A673 (cell line): ENCODE results near the gene OR13C4. TPM values are rescaled to one million over a fixed set of nuclear protein-coding genes. Genes with fewer than 3 reads are reported as not detected.
"Not testable (repeated sequence)": the region's sequence is repeated elsewhere in the genome, so short reads cannot be mapped to it uniquely, and the experiment has no call there.

Experiments
- BruUV-seq: library from RNA; stranded (reverse); fragments of 400-500 nt; replicated peaks from 2 replicates; lab custom pipeline; 2021; lab: Mats Ljungman, UMichigan
- CTCF ChIA-PET: fragments of 300-600 bp; sonication (Branson Sonifier 250); formaldehyde crosslinking; loops from one replicate; lab custom pipeline; 2022; ENCODE audit warnings: antibody characterized with exemption; lab: Charles Lee
- POLR2A ChIA-PET: fragments of 300-600 bp; sonication (Branson Sonifier 250); formaldehyde crosslinking; loops from one replicate; lab custom pipeline; 2022; ENCODE audit warnings: antibody characterized with exemption; ENCODE audit not compliant: low non-redundant PET; lab: Charles Lee
- DNase-seq: peaks from one replicate; pipeline ENCODE4 v3.0.0-alpha.2; 2015; ENCODE audit warnings: low spot score
- H3K27ac ChIP-seq: fragments of 200-600 bp; sonication (generic); 2 replicates; pipeline ENCODE4 v1.5.1; 2016; ENCODE audit warnings: mixed run types, low read depth, mild to moderate bottlenecking, mixed read lengths, antibody characterized with exemption, low read length; ENCODE audit not compliant: poor library complexity, severe bottlenecking
- H3K27me3 ChIP-seq: fragments of 200-600 bp; sonication (generic); replicated peaks from 2 replicates; pipeline ENCODE4 v1.6.1; 2017; ENCODE audit warnings: mixed run types, low read depth, mild to moderate bottlenecking, mixed read lengths, antibody characterized with exemption, low read length; ENCODE audit not compliant: insufficient read depth, poor library complexity
- H3K36me3 ChIP-seq: fragments of 200-600 bp; sonication (generic); 2 replicates; pipeline ENCODE4 v1.6.1; 2016; ENCODE audit warnings: mixed run types, mild to moderate bottlenecking, mixed read lengths, antibody characterized with exemption, low read length; ENCODE audit not compliant: insufficient read depth, poor library complexity, severe bottlenecking
- H3K4me1 ChIP-seq: fragments of 200-600 bp; sonication (generic); 2 replicates; pipeline ENCODE4 v1.6.1; 2017; ENCODE audit warnings: mixed run types, mild to moderate bottlenecking, mixed read lengths, antibody characterized with exemption, low read length; ENCODE audit not compliant: insufficient read depth, poor library complexity, severe bottlenecking
- H3K4me3 ChIP-seq: fragments of 200-600 bp; sonication (generic); 2 replicates; pipeline ENCODE4 v1.5.1; 2016; ENCODE audit warnings: low read depth, mixed run types, mild to moderate bottlenecking, mixed read lengths, low read length; ENCODE audit not compliant: poor library complexity, severe bottlenecking
- H3K9me3 ChIP-seq: fragments of 200-600 bp; sonication (generic); 2 replicates; pipeline ENCODE4 v1.6.1; 2016; ENCODE audit warnings: mixed run types, low read depth, mild to moderate bottlenecking, mixed read lengths, antibody characterized with exemption, low read length; ENCODE audit not compliant: poor library complexity, severe bottlenecking
- CTCF ChIP-seq: fragments of 300-800, 200-600 bp; sonication (generic); conservative IDR thresholded peaks from 2 replicates; pipeline ENCODE4 v1.5.1; 2017; ENCODE audit warnings: low read depth, mild to moderate bottlenecking, antibody characterized with exemption, low read length, moderate library complexity, mixed read lengths
- EZH2 ChIP-seq: fragments of 200-600 bp; sonication (generic); IDR thresholded peaks from 2 replicates; pipeline ENCODE4 v1.6.1; 2017; ENCODE audit warnings: borderline replicate concordance, low read depth, mild to moderate bottlenecking, mixed read lengths, antibody characterized with exemption, low read length; ENCODE audit not compliant: poor library complexity, severe bottlenecking
- intact Hi-C: fragments of 100-400 bp; cut with micrococcal nuclease; formaldehyde crosslinking; loops from one replicate; pipeline ENCODE4 v1.10.0; 2022; ENCODE audit not compliant: unreplicated experiment
- total RNA-seq: library from RNA; stranded (reverse); gene quantifications from 2 replicates; pipeline ENCODE4 v1.2.3, GENCODE V29; 2021

Gene OR13C4
- total RNA-seq, 1 experiment from 2014 or later: not detected

- DNase-seq: no peak
- intact Hi-C loops: no loop called here
- no peaks in the 10 kb centered on the region for H3K4me1 ChIP-seq
- H3K27ac ChIP-seq: no peak overlapping the region
- no peak for TF ChIP-seq CTCF
- no peak for TF ChIP-seq EZH2
- no peaks in the 10 kb centered on the region for H3K27me3 ChIP-seq
- CTCF ChIA-PET: no interaction called here
- POLR2A ChIA-PET: no interaction called here
- no TSS peak for BruUV-seq
- H3K9me3 ChIP-seq: no peaks in the 10 kb centered on the region
- no peaks in the 10 kb centered on the region for H3K36me3 ChIP-seq
- H3K4me3 ChIP-seq: no peak overlapping the region
Observed at GRCh38 chr9:104539275-104539674, 12.3 kb upstream of the OR13C4 start.

DNA sequence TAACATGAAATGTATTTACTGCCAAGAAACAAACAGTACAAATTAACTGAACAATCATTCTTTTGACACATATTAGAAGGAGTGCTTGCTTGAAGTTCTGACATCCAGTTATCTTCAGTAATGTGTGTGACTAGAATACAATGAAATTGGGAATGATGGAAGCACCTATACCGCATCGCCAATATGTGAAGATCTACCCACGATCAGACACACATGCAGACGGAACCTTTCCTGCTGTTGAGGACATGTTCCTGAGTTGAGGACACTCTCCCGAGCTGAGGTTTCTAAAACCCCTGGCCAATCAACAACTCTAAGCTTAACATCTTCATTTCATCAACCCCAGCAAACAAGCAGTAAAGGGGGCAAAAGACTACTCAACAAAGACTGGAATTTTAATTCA, 9.7 kb upstream of the OR13C4 start, which contains the start of gene OR13C3:
Gene OR13C3 (minus strand): TSS at position 101 of the 400 bp plus-strand sequence. CDS start 133 bp downstream, outside the sequence.
- no peak for DNase-seq
- no peak within 1 kb of the TSS for H3K27ac ChIP-seq
- ChIA-PET CTCF (no interaction called here), POLR2A (no interaction called here)
- H3K4me1 ChIP-seq: no peaks in the 10 kb centered on the region
- no TSS peak for BruUV-seq
- no peaks in the 10 kb centered on the region for H3K9me3 ChIP-seq
- intact Hi-C loops: no loop called here
- no peaks in the 10 kb centered on the region for H3K27me3 ChIP-seq
- H3K36me3 ChIP-seq: no peaks in the 10 kb centered on the region
- H3K4me3 ChIP-seq: no peak within 1 kb of the TSS
- no peak for TF ChIP-seq EZH2
- no peak for TF ChIP-seq CTCF

DNA sequence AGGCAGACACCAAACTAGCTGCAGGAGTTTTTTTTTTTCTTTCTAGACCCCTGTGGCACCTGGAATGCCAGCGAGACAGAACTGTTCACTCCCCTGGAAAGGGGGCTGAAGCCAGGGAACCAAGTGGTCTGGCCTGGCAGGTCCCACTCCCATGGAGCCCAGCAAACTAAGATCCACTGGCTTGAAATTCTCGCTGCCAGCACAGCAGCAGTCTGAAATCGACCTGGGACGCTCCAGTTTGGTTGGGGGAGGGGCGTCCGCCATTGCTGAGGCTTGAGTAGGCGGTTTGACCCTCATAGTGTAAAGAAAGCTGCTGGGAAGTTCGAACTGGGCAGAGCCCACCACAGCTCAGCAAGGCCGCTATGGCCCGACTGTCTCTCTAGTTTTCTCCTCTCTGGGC, 6.8 kb downstream of the OR13C4 start:
- CTCF ChIA-PET, H3K4me3 ChIP-seq, intact Hi-C loops, H3K27me3 ChIP-seq, H3K9me3 ChIP-seq, POLR2A ChIA-PET, H3K36me3 ChIP-seq, BruUV-seq, H3K27ac ChIP-seq, DNase-seq, H3K4me1 ChIP-seq: not testable (repeated sequence)

DNA sequence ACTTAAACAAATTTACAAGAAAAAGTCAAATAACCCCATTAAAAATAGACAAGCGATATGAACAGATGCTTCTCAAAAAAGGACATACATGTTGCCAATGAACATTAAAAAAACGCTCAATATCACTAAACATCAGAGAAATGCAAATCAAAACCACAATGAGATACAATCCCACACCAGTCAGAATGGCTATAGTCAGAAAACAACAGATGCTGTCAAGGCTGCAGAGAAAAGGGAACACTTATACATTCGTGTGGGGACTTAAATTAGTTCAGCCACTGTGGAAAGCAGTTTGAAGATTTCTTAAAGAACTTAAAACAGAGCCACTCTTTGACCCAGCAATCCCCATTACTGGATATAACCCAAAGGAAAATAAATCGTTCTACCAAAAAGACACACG, 12.1 kb downstream of the OR13C4 start:
- intact Hi-C loops: no loop called here
- POLR2A ChIA-PET: no interaction called here
- BruUV-seq: no TSS peak

More for the DNA sequence above, 12.1 kb downstream of the OR13C4 start:
- no peak overlapping the region for H3K27ac ChIP-seq
- H3K4me1 ChIP-seq: no peaks in the 10 kb centered on the region
- no peaks in the 10 kb centered on the region for H3K36me3 ChIP-seq
- TF ChIP-seq EZH2 (no peak), CTCF (no peak)
- H3K9me3 ChIP-seq: no peaks in the 10 kb centered on the region
- CTCF ChIA-PET: no interaction called here
- DNase-seq: no peak
- no peak overlapping the region for H3K4me3 ChIP-seq
- H3K27me3 ChIP-seq: no peaks in the 10 kb centered on the region
